Prostate gland (tissue), 2 donors: ENCODE data around the gene C9orf152.
A peak's percentile ranks its signal among the peaks of the same experiment; 100 is the strongest.

Experiments
- POLR2A ChIP-seq: fragments of 450-650 bp; IDR thresholded peaks from one replicate; pipeline ENCODE4 v1.6.1; 2016; ENCODE audit warnings: antibody characterized with exemption, mild to moderate bottlenecking
- POLR2AphosphoS5 ChIP-seq: sonication (generic); formaldehyde crosslinking; IDR thresholded peaks from one replicate; pipeline ENCODE4 v1.6.1; 2017; ENCODE audit warnings: antibody characterized with exemption
- TF ChIP-seq, protein P1 (sequence below), 4 experiments: fragments of 200-600 bp in 2 of 4; fragments of 450-650 bp in 2 of 4; sonication (generic) in 2 of 4; IDR thresholded peaks; 1 replicate in 3 of 4; 2 replicates in 1 of 4; pipeline ENCODE4 v1.5.1; 2016 to 2019; ENCODE audit warnings: antibody characterized with exemption in 4 of 4, mild to moderate bottlenecking in 2 of 4, moderate library complexity in 2 of 4

DNA sequence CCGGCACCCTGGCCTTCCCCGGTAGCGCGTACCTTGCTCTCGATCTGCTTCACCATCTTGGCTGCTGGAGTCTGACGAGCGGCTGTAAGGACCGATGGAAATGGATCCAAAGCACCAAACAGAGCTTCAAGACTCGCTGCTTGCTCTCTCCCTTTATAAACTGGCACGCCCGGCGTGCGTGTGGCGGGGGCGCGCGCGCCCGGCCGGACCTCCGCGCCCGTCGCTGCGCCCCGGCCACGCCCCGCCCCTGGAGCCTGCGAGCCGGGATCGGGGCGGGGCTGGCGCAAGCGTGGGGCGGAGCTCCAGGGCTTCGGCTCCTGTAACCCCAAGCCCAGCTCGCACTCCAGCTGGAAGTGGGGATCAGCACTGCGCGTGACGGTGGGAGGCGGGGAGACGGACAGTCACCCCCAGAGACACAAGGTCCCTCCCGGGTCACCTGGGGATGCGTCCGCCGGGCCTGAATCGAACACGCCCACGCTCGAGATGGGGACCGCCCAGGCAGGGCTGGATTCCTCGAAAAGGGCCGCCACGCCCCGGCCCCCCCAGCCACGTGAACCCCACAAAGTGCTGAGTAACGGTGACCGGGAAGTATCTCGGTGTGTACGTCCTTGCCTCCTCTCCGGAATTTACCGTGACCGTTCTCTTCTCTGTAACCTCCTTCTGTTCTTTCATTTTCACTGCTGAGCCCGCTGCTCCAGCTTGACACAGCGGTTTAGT lies 48.6 kb upstream of the C9orf152 start, which contains the start of gene TXN:
- TF ChIP-seq POLR2AphosphoS5 (peak; percentile 69), POLR2A (peak; percentile 76)
- TF ChIP-seq, protein P1, sequence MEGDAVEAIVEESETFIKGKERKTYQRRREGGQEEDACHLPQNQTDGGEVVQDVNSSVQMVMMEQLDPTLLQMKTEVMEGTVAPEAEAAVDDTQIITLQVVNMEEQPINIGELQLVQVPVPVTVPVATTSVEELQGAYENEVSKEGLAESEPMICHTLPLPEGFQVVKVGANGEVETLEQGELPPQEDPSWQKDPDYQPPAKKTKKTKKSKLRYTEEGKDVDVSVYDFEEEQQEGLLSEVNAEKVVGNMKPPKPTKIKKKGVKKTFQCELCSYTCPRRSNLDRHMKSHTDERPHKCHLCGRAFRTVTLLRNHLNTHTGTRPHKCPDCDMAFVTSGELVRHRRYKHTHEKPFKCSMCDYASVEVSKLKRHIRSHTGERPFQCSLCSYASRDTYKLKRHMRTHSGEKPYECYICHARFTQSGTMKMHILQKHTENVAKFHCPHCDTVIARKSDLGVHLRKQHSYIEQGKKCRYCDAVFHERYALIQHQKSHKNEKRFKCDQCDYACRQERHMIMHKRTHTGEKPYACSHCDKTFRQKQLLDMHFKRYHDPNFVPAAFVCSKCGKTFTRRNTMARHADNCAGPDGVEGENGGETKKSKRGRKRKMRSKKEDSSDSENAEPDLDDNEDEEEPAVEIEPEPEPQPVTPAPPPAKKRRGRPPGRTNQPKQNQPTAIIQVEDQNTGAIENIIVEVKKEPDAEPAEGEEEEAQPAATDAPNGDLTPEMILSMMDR (IDR thresholded peaks at IDR 0.05), result no peak
